Skeletal muscle tissue (tissue), 4 donors: ENCODE measurements around the gene CACNA2D3. TPM values are rescaled to one million over a fixed set of nuclear protein-coding genes. Genes with fewer than 3 reads are reported as not detected.
A peak's percentile ranks its signal among the peaks of the same experiment; 100 is the strongest.

Experiments used
- H3K27ac ChIP-seq: one replicate; pipeline ENCODE4 v1.7.0; 2013; ENCODE audit warnings: mild to moderate bottlenecking, low read depth, low read length, inconsistent platforms
- H3K27me3 ChIP-seq, 3 donors: one replicate each; pipeline ENCODE4 v1.7.0; 2013; ENCODE audit warnings: low read length in 3 of 3; ENCODE audit not compliant: control insufficient read depth in 3 of 3, insufficient read depth in 3 of 3
- H3K36me3 ChIP-seq, 3 donors: one replicate each; pipeline ENCODE4 v1.7.0; 2013; ENCODE audit warnings: low read length in 3 of 3; ENCODE audit not compliant: control insufficient read depth in 3 of 3, insufficient read depth in 3 of 3
- H3K4me1 ChIP-seq, 3 donors: one replicate each; pipeline ENCODE4 v1.7.0; 2013; ENCODE audit warnings: low read length in 3 of 3, mild to moderate bottlenecking in 3 of 3; ENCODE audit not compliant: control insufficient read depth in 3 of 3, insufficient read depth in 3 of 3
- H3K4me3 ChIP-seq, 3 donors: one replicate each; pipeline ENCODE4 v1.7.0; 2013; ENCODE audit warnings: low read length in 3 of 3
- H3K9ac ChIP-seq, 3 donors: one replicate each; pipeline ENCODE4 v1.7.0; 2013; ENCODE audit warnings: low read length in 3 of 3, mild to moderate bottlenecking in 3 of 3, moderate library complexity in 2 of 3, low read depth in 1 of 3
- H3K9me3 ChIP-seq, 3 donors: one replicate each; pipeline ENCODE4 v1.7.0; 2013; ENCODE audit warnings: low read length in 3 of 3; ENCODE audit not compliant: control insufficient read depth in 3 of 3
- total RNA-seq: library from RNA; depleted of rRNA; stranded (reverse); fragments of >200 nt; gene quantifications from one replicate; pipeline ENCODE4 v1.2.3, GENCODE V29; 2014
- donor health status: Osteomylitis.

The CACNA2D3 gene
- total RNA-seq, 1 donor from 2014 or later = 3.1 TPM

- Histone ChIP-seq H3K27ac (no peak overlapping the region), H3K4me3 (no peak overlapping the region)
Observed at GRCh38 chr3:55066551-55067047, 944.2 kb downstream of the CACNA2D3 start.

GRCh38 chr3:55069950-55070349 is 947.6 kb downstream of the CACNA2D3 start:
- Histone ChIP-seq H3K9ac (no peak overlapping the region), H3K4me1 (no peaks in the 10 kb centered on the region), H3K9me3 (no peaks in the 10 kb centered on the region), H3K27me3 (no peaks in the 10 kb centered on the region), H3K36me3 (no peaks in the 10 kb centered on the region), H3K27ac (no peak overlapping the region), H3K4me3 (no peak overlapping the region)

More at GRCh38 chr3:55066551-55067047, 944.2 kb downstream of the CACNA2D3 start:
- Histone ChIP-seq H3K9me3 (no peaks in the 10 kb centered on the region), H3K36me3 (no peaks in the 10 kb centered on the region), H3K27me3 (no peaks in the 10 kb centered on the region), H3K9ac (peak overlapping the region in 1 of 3 donors; percentile 13), H3K4me1 (no peaks in the 10 kb centered on the region)

- Histone ChIP-seq H3K27me3 (no peaks in the 10 kb centered on the region), H3K9ac (no peak overlapping the region), H3K27ac (no peak overlapping the region), H3K4me1 (no peaks in the 10 kb centered on the region), H3K4me3 (no peak overlapping the region), H3K9me3 (no peaks in the 10 kb centered on the region), H3K36me3 (no peaks in the 10 kb centered on the region)
Observed at GRCh38 chr3:55074796-55075195, 952.4 kb downstream of the CACNA2D3 start.

- Histone ChIP-seq H3K27me3 (no peaks in the 10 kb centered on the region), H3K36me3 (no peaks in the 10 kb centered on the region), H3K27ac (no peak overlapping the region), H3K9ac (no peak overlapping the region), H3K9me3 (no peaks in the 10 kb centered on the region), H3K4me1 (no peaks in the 10 kb centered on the region), H3K4me3 (no peak overlapping the region)
Observed at GRCh38 chr3:55075846-55076245, 953.5 kb downstream of the CACNA2D3 start.

- H3K27ac ChIP-seq = no peak overlapping the region
- H3K9ac ChIP-seq = no peak overlapping the region
- H3K4me1 ChIP-seq = no peaks in the 10 kb centered on the region
- no peaks in the 10 kb centered on the region for H3K9me3 ChIP-seq
- no peaks in the 10 kb centered on the region for H3K27me3 ChIP-seq
- H3K36me3 ChIP-seq = no peaks in the 10 kb centered on the region
- H3K4me3 ChIP-seq = no peak overlapping the region
Observed at GRCh38 chr3:55077726-55078125, 955.4 kb downstream of the CACNA2D3 start.

- Histone ChIP-seq H3K4me3 (no peak overlapping the region), H3K9ac (no peak overlapping the region), H3K27me3 (no peaks in the 10 kb centered on the region), H3K36me3 (no peaks in the 10 kb centered on the region), H3K4me1 (no peaks in the 10 kb centered on the region), H3K27ac (no peak overlapping the region), H3K9me3 (no peaks in the 10 kb centered on the region)
Observed at GRCh38 chr3:55078876-55079275, 956.5 kb downstream of the CACNA2D3 start.

GRCh38 chr3:55085231-55085630 is 962.9 kb downstream of the CACNA2D3 start:
- Histone ChIP-seq H3K36me3 (no peaks in the 10 kb centered on the region), H3K4me1 (no peaks in the 10 kb centered on the region), H3K9ac (no peak overlapping the region), H3K9me3 (no peaks in the 10 kb centered on the region), H3K27ac (no peak overlapping the region), H3K27me3 (peaks cover 0 to 6% (median 0%) of the 10 kb centered on the region in 3 donors), H3K4me3 (no peak overlapping the region)

GRCh38 chr3:55089211-55089610 is 966.9 kb downstream of the CACNA2D3 start:
- H3K4me1 ChIP-seq = no peaks in the 10 kb centered on the region
- H3K9me3 ChIP-seq = no peaks in the 10 kb centered on the region
- H3K36me3 ChIP-seq = no peaks in the 10 kb centered on the region
- no peak overlapping the region for H3K4me3 ChIP-seq
- H3K9ac ChIP-seq = no peak overlapping the region
- H3K27ac ChIP-seq = no peak overlapping the region
- H3K27me3 ChIP-seq = peaks cover 0 to 6% (median 0%) of the 10 kb centered on the region in 3 donors

- Histone ChIP-seq H3K9ac (no peak overlapping the region), H3K4me1 (no peaks in the 10 kb centered on the region), H3K9me3 (no peaks in the 10 kb centered on the region), H3K27me3 (peaks cover 0 to 6% (median 0%) of the 10 kb centered on the region in 3 donors), H3K4me3 (no peak overlapping the region), H3K27ac (no peak overlapping the region), H3K36me3 (no peaks in the 10 kb centered on the region)
Observed at GRCh38 chr3:55090291-55090690, 967.9 kb downstream of the CACNA2D3 start.

- H3K4me3 ChIP-seq = no peak overlapping the region
- H3K27ac ChIP-seq = no peak overlapping the region
- H3K27me3 ChIP-seq = peaks cover 0 to 6% (median 0%) of the 10 kb centered on the region in 3 donors
- no peaks in the 10 kb centered on the region for H3K36me3 ChIP-seq
- no peaks in the 10 kb centered on the region for H3K9me3 ChIP-seq
- H3K4me1 ChIP-seq = no peaks in the 10 kb centered on the region
- no peak overlapping the region for H3K9ac ChIP-seq
Observed at GRCh38 chr3:55090746-55091145, 968.4 kb downstream of the CACNA2D3 start.
